SHP77 treated with DMSO at 0.1 percent for 48 hours (cell line): ENCODE data around the gene OTUD6A.

Experiments used
- DNase-seq: peaks from one replicate; lab custom pipeline; 2025; lab: John Stamatoyannopoulos, UW

The OTUD6A gene, protein sequence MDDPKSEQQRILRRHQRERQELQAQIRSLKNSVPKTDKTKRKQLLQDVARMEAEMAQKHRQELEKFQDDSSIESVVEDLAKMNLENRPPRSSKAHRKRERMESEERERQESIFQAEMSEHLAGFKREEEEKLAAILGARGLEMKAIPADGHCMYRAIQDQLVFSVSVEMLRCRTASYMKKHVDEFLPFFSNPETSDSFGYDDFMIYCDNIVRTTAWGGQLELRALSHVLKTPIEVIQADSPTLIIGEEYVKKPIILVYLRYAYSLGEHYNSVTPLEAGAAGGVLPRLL

DNA sequence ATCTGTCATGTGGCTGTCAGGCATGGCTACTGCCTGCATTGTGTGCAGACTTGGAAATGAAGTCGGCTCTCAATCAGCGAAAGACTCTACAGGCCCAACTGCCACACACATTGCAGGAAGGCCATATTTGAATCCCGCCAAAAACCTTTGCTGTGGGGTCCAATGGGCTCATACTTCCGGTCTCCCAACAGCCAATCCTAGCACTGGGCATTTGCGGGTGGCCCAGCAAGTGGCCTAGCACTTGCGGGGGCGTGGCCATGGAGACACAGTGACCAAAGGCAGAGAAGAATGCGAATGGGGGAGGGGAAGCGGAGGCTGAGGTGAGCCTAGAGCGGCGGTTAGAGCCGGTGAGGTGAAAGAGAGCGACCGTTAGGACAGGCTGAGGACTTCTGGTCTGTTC lies at the start of gene OTUD6A:
Gene OTUD6A, plus strand, starts transcription at position 382 of the 400 bp plus-strand sequence. CDS start 68 bp downstream, outside the sequence.
- no peak for DNase-seq

DNA sequence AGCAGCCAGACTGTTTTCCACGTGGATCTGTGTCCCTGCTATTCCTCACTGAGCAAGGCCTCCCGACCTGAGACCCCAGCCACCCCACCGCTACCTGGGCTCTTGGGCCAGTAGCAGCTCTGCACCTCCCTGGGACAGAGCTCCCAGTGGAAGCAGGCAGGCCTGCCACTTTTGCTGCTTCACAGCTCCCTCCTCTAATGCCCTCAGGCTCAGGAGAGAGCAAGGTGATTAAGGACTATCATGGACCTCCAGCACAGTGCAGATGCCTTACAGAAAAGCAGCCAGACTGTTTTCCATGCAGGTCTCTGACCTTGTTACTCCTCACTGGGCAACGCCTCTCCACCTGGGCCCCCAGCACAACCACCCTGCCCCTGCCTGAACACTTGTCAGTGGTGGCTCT lies 49.5 kb upstream of the OTUD6A start:
- DNase-seq = no peak

DNA sequence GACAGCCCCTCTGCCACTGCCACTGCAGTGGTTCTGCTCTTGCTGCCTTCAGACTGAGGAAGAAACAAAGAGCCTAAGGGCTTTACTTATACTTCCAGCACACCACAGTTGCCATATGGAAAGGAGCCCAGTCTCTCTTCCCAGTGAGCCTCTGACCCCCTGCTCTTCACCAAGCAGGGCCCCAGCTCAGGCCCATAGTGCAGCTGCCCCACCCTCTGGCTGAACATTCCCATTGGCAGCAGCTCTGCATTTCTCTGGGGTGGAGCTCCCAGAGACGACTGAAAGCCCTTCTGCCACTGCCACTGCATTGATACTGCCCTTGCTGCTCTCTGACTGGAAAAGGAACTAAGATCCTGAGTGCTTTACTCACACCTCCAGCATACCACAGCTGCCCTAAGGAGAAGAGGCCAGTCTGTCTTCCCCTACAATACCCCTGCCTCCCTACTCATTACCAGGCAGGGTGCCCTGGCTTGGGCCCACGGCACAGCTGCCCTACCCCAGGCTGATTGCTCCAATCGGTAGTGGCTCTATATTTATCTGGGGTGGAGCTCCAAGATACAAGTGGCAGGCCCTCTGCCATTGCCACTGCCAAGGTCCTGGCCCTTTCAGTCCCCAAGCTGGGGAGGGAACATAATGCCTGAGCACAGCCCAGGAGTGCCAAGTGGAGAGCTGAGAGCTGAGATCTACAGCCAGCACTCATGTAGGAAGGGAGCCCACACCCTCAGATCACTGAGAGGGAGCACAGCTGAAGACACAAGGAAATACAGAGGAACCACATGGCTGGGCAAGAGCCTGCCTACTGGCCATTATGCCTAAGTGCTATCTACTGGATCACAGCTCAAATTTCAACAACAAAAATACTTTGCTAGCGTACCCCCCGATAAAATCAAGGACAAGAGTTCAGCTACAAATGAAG lies 48.5 kb upstream of the OTUD6A start:
- DNase-seq = no peak

DNA sequence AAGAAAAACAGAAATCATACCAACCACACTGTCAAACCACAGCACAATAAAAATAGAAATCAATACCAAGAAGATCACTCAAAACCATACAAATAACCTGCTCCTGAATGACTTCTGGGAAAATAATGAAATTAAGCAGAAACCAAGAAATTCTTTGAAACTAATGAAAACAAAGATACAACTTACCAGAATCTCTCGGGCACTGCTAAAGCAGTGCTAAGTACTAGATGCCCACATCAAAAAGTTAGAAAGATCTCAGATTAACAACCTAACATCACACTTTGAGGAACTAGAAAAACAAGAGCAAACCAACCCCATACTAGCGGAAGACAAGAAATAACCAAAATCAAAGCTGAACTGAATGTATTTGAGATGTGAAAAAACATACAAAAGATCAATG lies 45.7 kb upstream of the OTUD6A start:
- DNase-seq = no peak

DNA sequence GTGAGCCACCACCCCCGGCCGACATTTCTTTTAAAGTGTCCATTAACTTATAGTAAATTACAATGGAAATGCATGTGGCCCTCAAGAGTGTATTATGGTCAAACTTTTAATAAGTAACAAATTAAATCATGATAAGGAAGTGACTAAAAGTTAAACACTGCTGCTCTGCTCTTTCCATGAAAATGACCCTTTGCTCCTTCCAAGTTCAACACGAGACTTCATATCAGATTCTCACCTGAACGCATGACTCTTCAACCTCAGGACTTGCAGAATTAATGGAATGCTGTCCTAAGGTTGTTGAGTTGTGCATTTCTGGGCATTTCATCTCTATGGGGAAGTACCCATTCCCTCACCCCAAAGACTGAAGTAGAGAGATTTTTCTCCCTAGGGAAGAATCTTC lies 39.6 kb upstream of the OTUD6A start:
- DNase-seq = no peak

DNA sequence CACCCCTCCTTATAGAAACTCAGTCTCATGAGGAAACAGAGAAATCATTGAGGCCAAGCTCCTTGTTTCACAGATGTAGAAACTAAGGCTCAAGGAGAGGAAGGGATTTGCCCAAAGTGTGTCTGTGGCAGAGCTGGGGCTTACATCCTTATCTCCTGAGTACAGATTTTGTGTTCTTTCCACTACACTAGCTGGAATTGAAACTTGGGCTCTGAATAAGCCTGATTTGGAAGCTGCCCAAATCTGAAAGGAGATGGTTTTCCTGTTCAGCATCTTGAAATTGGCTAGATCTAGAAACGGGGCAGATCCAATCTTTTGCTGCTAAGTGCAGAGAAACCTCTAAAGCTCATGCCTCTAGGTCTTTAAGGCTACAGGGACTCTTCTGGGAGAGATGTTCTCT lies 36.8 kb upstream of the OTUD6A start:
- no peak for DNase-seq

DNA sequence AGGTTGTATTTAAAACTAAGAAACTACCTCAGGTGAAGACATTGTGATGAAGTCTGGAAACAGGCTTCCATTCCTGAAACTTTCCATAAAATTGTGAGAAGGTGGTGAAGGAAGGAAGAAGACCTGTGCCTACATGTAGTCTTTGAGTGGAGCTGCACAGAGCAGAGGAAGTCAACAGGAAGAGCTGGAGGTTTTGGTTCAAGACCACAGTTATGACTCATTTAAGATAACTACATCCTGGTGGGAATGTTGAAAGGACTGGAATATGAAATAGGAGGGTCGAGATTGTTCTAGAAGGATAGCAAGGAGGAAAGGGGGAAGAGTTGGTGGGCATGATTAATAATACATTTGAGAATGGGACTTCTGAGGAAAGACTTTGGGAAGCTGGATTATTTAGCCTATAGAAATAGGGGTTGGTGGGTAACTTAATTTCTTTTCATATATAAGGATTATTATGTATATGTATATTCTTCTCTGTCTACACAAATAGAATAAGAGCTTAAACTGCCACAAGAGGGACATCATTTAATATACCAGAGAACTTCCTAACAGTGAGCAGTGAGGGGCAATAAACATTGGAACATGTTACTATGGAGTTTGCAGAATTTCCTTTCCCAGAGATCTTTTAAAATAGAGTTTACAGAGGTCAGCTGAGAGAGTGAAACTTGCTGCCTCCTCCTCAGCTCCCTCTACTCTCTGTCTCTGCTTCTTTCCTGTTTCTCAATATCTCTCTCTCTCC lies 36.0 kb upstream of the OTUD6A start:
- no peak for DNase-seq

DNA sequence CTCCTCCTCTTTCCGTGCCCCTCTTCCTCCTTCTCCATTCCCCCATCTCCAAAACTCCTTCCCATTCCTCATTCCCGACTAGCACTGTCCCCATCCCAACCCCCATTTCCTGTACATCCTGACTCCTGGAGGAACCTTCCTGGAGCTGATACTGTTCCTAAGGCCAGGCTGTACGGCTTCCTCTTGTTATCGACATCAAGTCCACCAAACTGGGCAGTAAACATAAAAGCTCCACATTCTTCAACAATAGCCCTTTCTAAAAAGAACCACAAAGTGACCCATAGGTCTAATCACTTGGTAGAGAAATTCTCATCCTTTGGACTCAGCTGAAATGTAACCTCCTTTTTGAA lies 35.4 kb upstream of the OTUD6A start:
- no peak for DNase-seq

DNA sequence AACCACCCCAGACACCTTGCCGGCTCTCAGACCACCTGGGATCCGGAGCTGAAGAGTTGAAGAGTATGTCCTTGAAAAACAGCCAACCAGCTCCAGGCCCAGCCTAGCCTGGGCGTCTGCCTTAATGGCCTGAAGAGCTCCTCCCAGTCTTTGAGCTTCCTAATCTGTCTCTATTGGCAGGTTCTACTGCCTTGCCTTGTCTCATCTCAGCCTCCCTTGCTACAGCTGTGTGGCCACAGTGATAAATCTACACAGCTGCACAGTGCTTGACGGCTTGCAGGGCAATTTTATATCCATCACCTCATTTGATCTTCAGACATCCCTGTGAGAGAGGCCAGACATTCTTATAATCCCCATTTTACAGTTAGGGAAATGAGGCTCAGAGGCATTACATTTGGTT lies 32.4 kb upstream of the OTUD6A start:
- DNase-seq = no peak

DNA sequence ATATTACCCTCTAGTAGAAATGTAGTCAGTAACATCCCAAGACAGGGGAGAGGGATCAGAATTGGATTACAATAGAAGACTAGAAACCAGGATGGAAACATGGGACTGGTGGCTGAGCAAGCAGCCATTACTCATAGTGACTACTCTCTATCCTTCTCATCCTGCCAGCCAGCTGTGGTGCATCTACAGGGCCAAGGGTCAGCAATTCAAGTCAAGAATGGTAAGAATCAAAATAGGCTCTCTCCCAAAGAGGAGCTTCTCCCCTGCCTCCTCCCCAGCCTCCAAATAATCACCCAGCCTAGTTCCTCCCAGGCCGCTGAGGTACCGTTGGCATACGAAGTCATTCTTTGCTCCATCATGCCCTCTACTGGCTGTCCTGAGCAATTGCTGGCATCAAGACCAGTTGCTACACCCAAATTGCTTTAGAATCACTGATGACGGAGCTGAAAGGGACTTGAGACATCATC lies 31.9 kb upstream of the OTUD6A start:
- peak; percentile 2 for DNase-seq

DNA sequence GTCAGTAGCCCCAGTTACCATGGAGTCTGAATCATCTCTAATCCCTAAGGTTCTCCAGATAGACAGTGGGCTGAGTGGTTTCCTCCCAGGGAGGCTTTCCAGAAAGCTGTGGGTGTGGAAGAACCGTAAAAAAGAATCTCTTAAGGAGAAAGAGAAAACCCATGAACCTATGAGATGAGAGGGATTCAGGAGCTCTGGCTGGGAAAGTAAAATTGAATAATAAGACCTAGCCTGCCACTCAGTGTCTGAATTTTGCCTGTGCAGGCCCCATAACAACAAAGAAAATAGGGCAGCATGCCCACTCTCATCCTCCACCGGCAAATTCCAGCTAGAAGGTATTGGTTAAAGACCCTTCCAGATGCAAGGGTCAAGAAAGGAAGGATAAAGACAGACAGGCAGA lies 29.5 kb upstream of the OTUD6A start:
- no peak for DNase-seq

DNA sequence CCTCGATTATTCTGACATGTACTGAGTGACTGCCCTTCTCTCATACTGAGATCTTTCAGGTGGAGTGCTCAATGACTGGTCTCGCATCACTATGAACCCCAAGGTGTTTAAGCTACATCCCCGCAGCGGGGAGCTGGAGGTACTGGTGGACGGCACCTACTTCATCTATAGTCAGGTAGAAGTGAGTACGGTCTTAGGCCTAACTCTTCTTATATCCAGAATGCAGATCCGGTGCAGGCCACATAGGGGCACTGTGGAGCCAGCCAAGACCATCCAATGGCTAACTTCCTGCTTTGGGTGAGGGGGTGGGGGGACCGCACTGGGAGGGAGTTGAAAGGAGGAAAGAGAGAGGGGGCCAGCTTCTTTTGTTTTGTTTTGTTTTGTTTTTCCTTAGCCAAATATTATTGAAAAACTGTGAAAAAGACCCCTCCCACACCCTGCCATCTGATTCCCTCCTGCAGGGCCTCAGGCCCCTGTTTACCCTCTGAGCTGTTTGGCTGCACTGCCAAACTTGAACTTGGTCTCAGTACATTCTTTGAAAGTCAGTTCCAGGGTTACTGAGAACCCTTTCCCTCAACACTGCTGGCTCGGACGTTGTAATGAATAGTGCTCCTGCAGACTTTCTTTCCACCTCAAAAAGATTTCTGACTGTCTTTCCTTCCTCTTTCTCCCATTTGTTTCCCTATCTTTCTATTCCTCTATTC lies 28.8 kb upstream of the OTUD6A start:
- DNase-seq = no peak

DNA sequence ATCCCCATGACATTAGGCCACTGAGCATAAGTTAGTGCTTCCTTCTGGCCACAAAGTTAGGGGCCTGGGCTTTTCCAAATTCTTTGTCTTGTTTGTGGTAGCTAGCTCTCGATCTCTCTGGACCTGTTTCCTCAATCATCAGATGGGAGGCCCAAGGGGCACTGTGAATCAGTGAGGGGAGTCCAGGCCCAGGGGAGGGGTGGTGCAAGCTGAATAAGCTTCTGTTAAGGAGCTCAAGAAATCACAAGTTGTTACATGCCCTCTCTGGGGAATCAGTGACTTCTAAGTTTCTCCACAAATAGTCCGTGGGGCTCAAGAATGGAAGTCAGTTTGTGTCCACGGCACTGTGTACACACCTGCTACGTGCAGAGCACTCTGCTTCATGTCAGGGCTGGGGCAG lies 27.6 kb upstream of the OTUD6A start:
- no peak for DNase-seq

DNA sequence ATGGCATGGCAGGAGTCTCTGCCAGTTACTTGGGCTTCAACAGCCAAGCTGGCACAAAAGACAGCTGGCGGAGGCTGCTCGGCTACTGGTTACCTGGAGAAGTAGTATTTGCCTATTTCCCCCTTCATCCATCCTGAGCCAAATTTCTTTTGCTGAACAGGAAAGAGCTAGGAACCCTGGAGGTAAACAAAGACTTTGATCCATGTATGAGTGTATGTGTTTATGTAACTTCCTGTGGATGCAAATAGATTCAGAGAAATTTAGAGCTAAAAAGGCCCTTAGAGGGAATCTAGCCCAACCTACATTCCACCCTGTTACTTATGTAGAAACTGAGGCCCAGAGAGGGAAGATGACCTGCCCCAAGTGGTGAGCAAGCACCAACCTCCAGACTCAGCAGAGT lies 23.7 kb upstream of the OTUD6A start:
- no peak for DNase-seq

DNA sequence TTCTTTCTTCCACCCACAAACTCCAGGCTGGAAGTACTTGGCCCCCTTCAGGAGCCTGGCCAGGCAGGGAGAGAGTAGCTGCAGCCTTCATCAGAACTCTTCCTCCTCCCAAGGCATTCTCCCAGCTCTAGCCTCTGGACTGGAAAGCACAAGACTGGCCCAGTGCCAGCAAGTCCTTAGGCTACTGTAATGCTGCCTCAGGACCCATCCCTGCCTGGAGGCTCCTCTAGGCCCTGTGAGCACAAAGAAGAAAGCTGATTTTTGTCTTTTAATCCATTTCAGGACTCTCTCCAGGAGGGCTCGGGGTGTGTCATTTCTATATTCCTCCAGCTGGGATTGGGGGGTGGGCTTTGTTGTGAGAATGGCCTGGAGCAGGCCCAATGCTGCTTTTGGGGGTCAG lies 23.3 kb upstream of the OTUD6A start:
- no peak for DNase-seq

DNA sequence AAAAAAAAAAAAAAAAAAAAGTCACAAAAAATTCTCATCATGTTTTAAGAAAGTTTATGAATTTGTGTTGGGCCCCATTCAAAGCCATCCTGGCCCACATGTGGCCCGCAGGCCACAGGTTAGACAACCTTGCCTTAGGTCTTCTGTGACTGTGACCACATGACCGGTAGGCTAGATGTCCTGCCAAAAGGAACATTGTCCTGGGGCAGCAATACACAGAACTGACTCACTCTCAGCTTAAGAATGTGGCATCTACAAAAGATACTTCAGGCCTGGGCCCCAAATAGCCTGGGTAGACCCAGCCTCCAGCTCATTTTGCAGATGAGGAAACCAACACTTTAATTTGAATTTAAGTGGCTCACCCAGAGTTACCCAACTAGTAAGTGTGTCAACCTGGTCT lies 22.5 kb upstream of the OTUD6A start:
- no peak for DNase-seq

DNA sequence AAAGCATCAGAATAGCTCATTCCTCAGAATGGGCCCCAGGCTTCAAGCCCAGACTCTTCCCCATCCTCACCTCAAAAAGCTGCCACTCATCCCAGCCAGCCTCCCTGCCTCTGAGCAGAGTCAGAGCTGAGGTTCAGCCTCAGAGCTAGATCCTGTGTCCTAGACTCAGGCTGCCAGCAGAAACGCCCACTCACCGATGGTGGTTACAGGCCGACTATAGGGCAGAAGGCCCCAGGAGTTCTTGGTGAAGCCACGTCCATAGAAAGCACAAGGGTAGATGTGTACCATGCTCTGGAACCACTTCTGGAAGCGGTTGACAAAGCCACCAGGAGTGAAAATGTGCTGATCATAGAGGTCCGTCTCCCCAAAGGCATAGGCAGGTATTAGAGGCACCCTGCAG lies 20.3 kb upstream of the OTUD6A start:
- no peak for DNase-seq

DNA sequence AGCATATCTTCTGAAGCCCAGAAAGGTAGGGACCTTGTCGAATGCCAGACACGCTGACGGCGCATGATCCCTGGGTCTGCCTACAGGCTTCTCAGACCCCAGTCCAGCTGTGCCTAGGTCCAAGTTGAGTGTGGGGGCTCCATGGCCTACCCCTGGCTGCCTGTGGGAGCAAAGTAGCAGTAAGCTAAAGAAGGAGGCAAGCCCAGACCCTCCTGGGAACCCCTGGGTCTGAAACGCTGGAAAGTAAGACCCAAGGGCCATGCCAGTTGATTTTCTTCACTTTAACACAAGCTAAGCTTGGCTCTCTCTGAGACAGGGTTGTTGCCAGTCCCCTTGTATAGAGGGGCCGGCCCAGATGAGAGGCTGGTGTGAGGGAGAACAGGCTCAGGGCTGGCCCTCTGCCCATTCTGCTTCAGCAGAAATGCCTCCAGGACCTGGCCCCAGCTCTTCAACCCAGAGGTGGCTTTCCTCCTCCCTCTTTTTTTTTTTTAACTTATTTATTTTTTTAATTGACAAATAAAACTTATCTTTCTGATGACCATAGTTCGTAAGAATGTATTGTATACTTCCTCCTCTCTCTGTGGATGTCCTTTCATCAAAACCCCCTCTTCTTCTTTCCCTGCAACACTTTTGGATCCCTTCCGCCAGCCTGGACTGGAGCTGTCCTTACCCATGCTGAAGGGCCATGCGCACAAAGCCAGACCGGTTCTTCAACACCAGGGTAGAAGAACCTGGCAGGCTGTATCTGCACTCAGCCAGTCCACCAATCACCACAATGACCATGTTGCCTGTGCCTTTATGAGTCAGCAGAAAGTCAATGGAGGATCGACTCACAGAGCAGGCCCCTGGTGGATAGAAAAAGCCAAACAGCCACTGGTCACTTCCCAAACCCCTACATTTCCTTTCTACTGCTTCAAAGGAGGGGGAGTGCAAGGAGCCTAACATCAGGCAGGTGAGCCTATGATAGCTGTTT lies 19.6 kb upstream of the OTUD6A start:
- DNase-seq = no peak

DNA sequence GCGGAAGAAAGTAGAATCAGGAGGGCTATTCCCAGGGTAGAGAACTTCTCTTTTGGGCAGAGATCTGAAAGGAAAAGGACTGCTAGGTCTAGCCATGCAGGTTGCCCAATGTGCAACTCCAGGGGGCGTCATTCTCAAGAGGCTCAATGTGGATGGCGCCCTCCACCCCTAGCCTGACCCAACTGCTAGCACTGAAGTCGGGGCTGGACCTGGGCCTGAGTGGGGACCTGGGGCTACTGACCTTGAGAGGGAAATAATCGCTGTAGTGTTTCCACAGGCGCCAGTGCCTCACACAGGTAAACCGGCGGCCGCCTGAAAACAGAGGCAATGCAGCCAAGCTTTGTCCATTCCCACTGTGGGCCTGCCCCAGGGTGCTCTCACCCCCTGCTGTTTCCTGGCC lies 18.6 kb upstream of the OTUD6A start:
- no peak for DNase-seq

DNA sequence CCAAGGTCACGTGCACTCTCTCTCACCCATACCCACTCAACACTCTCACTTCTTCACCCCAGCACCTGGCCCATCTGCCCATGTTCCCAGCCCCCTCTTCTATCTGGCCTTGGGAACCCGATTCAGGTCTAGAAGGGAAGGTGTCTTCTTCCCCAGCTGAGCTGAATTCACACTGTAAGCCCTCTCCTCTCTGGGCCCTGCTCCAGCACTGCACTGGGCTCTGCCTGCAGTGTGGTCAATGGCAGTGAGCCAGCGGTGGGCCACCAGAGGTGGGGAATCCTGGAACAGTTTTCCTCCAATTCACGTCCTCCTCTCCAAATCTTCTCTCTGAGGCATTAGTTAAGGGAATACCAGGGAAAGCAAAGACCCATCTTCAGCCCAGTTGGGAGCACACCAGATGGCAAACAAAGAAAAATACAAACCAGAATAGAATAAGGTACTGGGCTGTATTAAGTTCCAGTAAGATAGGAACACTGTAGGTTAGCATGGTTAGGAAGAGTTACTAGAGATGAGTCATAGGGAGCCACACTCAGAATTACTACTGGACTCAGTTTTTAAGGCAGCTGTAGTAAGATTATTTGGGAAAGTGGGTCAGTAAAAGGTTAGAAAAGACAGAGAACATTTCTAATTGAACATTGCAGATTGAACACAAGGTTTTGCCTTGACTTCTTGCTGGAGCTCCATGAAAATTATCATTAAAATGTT lies 17.6 kb upstream of the OTUD6A start:
- no peak for DNase-seq
